TTC549 (cell line): ENCODE data around the gene RPS5.
"Not testable (repeated sequence)": the region's sequence is repeated elsewhere in the genome, so short reads cannot be mapped to it uniquely, and the experiment has no call there.

Source experiments
- FAIRE-seq: peaks from 2 replicates; lab custom pipeline; 2012; peaks lifted over from hg19 to GRCh38; lab: Jason Lieb, UNC

The RPS5 gene

GRCh38 chr19:58385891-58386575 is 1.0 kb upstream of the RPS5 start:
- no peak for FAIRE-seq

- FAIRE-seq = no peak
Observed at GRCh38 chr19:58387338-58388174, 487 bp downstream of the RPS5 start.

GRCh38 chr19:58388175-58388526 is 1.1 kb downstream of the RPS5 start:
- FAIRE-seq = no peak

GRCh38 chr19:58392945-58393724 is 6.1 kb downstream of the RPS5 start:
- no peak for FAIRE-seq

GRCh38 chr19:58393725-58394033 is 6.6 kb downstream of the RPS5 start:
- FAIRE-seq = no peak

- FAIRE-seq = no peak
Observed at GRCh38 chr19:58394821-58395219, 7.8 kb downstream of the RPS5 start.

GRCh38 chr19:58395220-58395978 is 8.3 kb downstream of the RPS5 start, which contains the start of gene RNF225:
Gene RNF225 (plus strand): TSS chr19:58395656. CDS start chr19:58396090, 434 bp downstream.
- FAIRE-seq = no peak

- FAIRE-seq = no peak
Observed at GRCh38 chr19:58395979-58396627, 9.0 kb downstream of the RPS5 start.

GRCh38 chr19:58396691-58397532 is 9.8 kb downstream of the RPS5 start:
- FAIRE-seq = no peak

GRCh38 chr19:58397533-58398037 is 10.5 kb downstream of the RPS5 start:
- FAIRE-seq = no peak

GRCh38 chr19:58398087-58398486 is 11.0 kb downstream of the RPS5 start:
- no peak for FAIRE-seq

GRCh38 chr19:58398545-58398944 is 11.5 kb downstream of the RPS5 start:
- FAIRE-seq = no peak

- no peak for FAIRE-seq
Observed at GRCh38 chr19:58399903-58400302, 12.8 kb downstream of the RPS5 start.

- FAIRE-seq = no peak
Observed at GRCh38 chr19:58400316-58400915, 13.3 kb downstream of the RPS5 start.

- FAIRE-seq = peak; percentile 95
Observed at GRCh38 chr19:58400916-58401839, 14.1 kb downstream of the RPS5 start.

- FAIRE-seq = no peak
Observed at GRCh38 chr19:58401840-58402421, 14.9 kb downstream of the RPS5 start.

GRCh38 chr19:58403920-58404478 is 16.9 kb downstream of the RPS5 start:
- not testable (repeated sequence) for FAIRE-seq
